HG03442 (cell line): ENCODE measurements around the gene GATA2.

Source experiments
- ATAC-seq: cut with Tn5 transposase; IDR thresholded peaks from one replicate; pipeline ENCODE4 v1.9.1; 2021; ENCODE audit warnings: mild to moderate bottlenecking, moderate library complexity; ENCODE audit not compliant: unreplicated experiment

GATA2 gene

DNA sequence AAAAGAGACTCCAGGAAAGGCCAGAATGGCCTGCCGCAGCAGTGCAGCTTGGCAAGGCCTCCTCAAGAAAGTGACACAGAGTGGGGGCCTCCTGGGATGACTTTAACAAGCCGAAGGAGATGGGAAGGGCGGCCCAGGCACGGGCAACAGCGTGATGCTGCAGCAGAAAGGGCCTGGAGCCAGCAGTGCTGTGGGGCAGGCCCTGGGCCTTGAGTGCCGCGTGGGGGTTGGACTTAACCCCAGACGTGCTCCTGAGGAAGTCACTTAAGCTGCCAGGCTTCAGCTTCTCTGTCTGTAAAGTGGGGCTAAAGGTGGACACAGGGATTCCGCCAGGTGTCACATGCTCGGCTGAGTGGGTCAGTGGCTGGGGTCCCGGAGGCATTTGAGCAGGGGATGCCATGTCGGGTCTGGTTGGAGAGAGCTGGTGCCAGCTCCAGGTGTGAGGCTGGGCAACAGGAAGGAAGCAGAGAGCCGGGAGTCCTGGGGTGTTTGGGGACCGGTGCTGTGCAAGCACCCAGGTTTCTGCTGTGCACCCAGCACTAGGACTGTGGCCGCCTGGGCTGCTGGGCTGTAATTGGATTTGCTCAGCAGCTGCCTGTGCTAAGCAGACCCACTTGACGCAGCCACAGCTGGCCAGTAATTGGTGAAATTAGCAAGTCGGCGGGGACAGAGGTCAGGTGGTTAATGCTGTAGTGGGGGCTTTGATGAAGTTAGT is 34.1 kb downstream of the GATA2 start:
- no peak for ATAC-seq

DNA sequence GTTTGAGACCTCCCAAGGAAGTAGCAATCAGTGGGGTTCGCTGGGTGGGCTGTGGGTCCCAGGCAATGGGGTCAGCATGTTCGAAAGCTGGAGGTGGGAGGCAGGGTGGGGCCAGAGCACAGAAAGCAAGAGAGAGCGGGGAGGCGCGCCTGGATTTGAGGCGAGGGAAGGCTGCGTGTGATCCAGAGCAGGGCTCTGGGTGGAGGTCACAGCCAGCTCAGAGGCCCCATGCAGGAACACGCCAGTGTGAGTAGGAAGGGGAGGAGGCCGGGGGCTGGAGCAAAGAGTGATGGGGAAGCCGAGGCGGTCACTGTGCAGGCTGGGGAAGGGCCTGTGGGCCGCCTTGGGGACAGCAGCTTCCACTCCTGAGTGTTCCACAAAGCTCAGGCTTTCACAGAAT is 35.1 kb downstream of the GATA2 start:
- no peak for ATAC-seq

DNA sequence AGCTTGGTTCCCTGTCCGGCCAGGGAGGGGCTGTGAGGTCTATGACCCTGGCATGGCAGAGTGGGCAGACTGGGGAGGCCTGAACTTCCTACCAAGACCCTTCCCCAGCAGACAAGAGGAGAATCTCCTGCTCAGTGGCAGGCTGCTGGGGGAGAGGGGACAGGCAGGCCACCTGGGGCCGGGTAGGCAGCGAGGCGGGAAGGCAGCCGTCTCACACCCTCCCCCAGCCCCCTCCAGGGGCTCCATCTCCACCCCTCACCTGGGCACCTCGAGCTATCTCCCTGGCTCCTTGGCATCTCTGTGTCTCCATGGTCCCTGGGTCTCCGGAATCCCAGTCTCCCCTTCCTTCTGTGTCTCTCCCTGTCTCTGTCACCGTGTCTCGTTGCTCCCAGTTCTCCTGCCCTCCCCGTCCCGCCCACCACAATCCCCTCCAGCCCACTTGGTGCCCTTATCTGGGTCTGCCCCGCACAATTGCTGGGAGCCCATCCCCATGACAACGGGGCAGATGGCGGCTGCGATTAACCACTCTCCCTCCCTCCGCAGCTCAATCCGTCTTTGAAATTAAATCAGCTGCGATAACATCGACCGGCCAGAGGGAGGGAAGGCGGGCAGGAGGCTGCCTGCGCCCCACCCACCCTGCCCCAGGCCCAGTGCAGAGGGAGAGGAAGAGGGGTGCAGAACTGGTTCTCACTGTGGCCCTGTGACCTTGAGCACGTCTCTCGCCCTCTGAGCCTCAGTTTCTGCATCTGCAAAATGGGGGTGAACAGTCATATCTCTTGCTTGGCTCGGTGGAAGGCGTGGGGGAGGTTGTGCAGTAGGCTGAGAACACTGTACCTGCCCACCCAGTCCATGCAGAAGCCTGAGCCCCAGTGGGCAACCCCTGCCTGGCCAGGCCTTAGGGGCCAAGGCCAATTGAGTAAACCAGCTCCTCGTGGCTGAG is 36.0 kb downstream of the GATA2 start:
- no peak for ATAC-seq

DNA sequence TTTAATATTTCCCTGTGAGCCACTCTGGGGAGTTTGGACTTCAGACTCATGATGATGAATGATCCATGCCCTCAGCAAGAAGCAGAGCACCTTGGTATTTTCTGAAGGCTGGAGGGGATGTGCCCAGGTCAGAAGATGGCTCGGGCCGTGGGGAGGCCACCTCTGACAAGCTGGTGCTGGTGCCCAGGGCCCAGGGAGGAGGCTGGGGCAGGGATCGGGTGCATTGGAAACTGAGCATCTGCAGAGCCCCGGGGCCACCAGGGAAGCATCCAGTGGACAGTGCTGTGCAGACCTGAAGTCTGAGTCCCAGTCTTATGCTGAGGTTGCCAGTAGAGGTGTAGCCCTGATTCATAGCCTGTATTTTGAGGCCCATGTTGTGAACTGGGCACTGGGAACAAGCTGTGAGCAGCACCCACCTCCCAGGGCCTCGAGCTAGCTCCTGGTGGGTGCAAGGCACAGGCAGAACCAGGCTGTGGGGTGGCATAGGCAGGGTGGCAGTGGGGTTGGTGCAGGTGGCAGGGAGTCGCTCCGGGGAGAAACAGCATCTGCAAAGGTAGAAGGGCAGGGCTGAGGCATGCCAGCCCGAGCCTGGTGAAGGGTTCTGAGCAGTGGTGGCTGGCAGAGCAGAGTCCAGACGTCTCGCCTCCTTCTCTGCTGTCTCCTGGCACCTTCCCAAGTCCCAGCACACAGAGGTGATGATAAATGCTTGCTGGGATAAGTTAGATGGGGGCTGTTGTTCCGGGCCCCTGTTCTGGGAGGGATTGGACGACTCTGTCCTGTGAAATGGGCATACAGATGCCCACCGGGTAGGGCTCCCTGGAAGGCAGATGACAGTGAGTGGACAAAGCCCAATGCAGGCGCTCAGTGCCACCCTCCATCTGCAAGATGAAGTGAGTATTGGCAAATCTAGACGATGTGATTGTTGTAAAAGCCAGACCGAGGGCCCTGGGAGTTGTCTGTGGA is 36.9 kb downstream of the GATA2 start:
- ATAC-seq = no peak

- no peak for ATAC-seq
These were observed 37.9 kb downstream of the GATA2 start for GRCh38 chr3:128455116-128455515.

GRCh38 chr3:128454310-128454618 is 38.7 kb downstream of the GATA2 start:
- ATAC-seq = no peak

- ATAC-seq = no peak
These were observed 39.3 kb downstream of the GATA2 start for GRCh38 chr3:128453501-128454309.

- ATAC-seq = no peak
These were observed 40.2 kb downstream of the GATA2 start for GRCh38 chr3:128452678-128453275.

DNA sequence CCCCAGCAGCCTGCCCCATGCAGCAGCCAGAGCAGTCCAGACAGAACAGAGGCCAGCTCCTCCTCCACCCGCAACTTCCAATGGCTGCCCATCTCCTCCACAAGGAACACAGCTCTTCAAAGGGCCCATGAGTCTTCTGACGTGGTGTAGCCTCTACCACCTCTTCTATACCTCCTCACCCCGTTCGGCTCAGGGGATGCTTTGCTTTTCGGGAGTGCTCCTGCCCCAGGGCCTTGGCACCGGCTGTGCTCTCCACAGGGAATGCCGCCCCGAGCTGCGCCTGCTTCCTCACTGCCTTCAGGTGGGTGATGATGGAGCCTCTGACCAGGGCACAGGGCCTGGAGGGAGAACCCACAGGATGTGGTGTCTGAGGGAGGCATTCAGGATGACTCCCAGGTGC is 40.9 kb downstream of the GATA2 start:
- no peak for ATAC-seq

DNA sequence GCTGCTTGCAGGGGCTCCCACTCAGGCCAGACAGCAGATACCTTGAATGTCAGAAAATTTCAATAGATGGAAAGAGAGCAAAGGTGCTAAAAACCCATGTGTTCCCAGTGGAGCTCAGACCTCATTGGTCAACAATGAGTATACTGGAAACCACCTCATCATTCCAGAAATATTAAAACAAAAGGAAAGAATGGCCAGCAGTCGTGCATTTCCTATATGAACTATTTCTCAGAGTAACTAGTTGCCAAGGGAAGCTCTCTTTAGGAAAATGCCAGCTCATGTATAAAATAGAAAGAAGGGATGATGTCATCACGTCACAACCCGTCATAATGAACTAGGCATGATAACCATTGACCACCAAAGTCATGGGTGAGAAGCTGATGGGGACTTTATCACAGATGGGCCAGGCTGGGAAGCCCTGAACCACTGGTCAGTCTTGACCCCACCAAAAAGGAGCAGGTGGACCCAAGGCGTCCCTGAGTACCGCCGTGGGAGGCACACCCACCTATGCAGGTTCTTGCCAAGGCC is 43.8 kb downstream of the GATA2 start:
- ATAC-seq = no peak

GRCh38 chr3:128448491-128448890 is 44.5 kb downstream of the GATA2 start:
- ATAC-seq = no peak

DNA sequence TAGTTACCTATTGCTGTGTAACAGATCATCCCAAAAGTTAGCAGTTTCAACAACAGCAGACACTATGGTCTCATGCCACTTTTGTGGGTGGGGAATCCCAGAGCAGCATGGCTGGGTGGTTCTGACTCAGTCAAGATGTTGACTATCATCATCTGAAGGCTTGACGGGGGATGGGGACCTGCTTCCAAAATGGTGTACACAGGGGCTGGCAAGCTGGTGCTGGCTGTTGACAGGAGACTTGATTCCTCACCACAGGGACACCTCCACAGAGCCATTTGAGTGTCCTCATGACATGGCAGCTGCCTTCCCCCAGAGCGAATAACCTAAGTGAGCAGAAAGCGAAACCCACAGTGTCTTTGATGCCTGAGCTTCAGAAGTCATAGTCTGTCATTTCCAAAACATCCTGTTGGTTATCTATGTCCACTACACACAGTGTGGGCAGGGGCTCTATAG is 45.4 kb downstream of the GATA2 start:
- no peak for ATAC-seq

GRCh38 chr3:128446821-128447220 is 46.2 kb downstream of the GATA2 start:
- ATAC-seq = no peak

DNA sequence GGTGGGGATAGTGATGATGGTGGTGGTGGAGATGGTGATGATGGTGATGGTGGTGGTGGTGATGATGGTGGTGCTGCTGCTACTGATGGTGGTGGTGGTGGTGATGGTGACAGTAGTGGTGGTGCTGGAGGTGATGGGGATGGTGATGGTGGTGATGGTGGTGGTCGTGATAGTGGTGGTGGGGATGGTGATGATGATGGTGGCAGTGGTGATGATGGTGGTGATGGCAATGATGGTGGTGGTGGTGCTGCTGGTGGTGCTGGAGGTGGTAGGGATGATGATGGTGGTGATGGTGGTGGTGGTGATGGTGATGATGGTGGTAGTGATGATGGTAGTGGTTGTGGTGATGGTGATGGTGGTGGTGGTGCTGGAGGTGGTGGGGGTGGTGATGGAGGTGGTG is 47.6 kb downstream of the GATA2 start:
- ATAC-seq = no peak

DNA sequence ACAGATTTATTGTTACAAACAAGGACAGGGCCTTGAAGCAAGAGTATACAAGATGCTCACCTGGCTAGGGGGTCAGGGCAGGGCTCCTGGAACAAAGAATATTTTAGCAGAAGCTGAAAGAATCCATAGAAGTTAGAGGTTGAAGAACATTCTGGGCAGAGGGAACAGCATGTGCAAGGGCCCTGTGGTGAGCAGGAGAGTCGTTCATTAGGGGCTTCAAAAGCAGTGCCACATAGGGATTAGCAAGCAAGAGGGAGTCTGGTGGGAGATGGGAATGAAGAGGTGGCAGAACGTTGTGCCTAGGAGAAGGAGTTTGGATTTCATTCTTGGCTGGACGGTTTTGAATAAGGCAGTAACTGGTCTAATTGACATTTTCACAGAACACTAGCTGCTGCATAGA is 49.2 kb downstream of the GATA2 start:
- ATAC-seq = no peak

DNA sequence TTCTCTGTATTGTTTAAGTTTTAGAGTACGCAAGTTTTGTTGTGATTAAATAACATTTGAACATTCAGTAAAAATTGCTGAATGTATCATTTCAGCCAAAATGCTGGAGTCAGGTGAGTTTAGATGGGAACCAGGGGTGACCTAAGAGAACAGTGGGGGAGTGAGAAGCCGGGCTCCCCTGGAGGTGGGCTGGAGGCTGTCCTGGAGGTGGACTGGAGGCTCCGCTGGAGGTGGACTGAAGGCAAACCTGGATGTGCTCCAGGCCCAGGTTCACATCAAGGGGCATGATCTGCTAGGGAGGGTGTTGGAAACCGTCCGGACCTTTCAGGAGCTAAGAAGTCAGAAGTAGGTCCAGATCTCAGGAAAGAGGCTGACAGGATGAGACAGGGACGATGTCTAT is 50.1 kb downstream of the GATA2 start:
- no peak for ATAC-seq

DNA sequence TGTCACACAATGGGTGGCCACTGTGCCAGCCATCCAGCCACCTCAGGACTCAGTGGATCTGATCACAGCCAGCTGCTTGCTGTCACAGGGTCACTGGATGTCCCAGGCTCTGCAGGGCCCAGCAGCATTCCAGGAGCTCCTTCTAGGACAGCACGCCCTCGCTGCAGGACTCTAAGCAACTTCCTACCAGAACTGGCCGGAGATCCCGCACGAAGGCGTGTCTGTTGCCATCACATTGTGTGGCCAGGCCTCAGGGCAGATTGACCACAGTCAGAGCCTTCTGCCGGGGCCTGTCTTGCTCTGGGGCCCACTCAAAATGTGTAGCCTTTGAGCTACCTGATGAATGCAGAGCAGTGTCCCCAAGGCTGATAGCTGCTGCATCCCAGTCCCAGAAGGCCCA is 50.9 kb downstream of the GATA2 start:
- ATAC-seq = no peak

DNA sequence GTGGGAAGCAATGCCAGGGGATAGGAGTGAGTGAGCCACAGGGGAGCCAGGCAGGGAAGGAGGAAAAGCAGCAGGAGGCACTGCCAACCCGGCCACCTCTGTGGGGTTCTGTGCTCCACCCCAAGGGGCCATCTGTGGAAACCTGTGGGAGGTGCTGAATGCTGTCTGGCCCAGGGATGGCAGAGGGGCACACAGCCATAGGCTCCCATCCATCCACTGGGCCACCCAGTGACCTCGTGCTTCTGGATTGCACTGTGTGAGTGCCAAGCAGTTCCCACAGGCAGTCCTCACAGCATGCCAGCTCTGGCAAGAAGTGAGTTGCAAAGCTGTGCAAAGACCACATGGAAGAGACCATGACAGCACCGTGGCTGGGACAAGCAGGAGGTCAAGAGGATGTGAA is 53.8 kb downstream of the GATA2 start:
- no peak for ATAC-seq

DNA sequence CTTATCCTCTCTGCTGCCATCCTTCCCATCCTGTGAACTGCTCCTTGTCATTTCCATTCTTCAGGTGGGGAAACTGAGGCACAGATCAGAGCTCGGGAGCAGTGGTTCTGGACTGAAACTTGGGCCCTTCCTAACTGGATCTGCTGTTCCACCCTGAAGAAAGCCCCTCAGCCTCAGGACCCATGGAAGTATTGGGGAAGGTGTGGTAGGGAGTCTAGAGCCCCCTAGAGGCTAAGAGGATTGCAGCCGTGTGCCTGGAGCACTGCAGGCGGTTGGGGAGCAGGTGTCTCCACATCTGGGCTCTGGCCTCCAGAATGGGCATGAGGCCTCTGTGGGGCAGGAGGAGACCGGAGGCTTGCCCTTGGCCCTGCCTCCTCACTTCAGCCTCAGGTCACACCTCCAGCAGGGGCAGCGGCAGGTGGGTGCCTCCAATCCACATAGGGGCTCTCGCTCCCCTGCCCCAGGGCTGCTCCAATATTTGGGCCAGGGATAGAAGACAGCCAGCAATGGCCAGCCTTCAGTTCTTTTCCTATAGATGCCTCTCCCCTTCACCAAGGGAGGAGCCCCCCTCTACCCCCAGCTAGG is 54.4 kb downstream of the GATA2 start:
- no peak for ATAC-seq
